OCI-LY1 (cell line): ENCODE measurements around the gene HS1BP3.

Source experiments
- H2AFZ ChIP-seq: fragments of 200-600 bp; sonication (generic), shearing (Covaris generic); 2 replicates; pipeline ENCODE4 v1.6.0; 2014; ENCODE audit warnings: antibody characterized with exemption, mild to moderate bottlenecking, low read length
- H3F3A ChIP-seq: fragments of 200-600 bp; sonication (generic), shearing (Covaris generic); 2 replicates; pipeline ENCODE4 v1.6.0; 2014; ENCODE audit warnings: mild to moderate bottlenecking, antibody characterized with exemption, low read length, moderate library complexity; ENCODE audit not compliant: insufficient read depth
- H3K27ac ChIP-seq: fragments of 200-600 bp; sonication (generic); 2 replicates; pipeline ENCODE4 v1.5.1; 2014; ENCODE audit warnings: low read length, mixed run types, mild to moderate bottlenecking, low read depth; ENCODE audit not compliant: poor library complexity, severe bottlenecking
- H3K27me3 ChIP-seq: fragments of 200-600 bp; sonication (generic); 2 replicates; pipeline ENCODE4 v1.6.0; 2014; ENCODE audit warnings: antibody characterized with exemption, mild to moderate bottlenecking, low read length, moderate library complexity; ENCODE audit not compliant: insufficient read depth
- H3K36me3 ChIP-seq: fragments of 200-600 bp; sonication (generic); 2 replicates; pipeline ENCODE4 v1.6.1; 2014; ENCODE audit warnings: mild to moderate bottlenecking, antibody characterized with exemption, low read length, moderate library complexity, mixed read lengths; ENCODE audit not compliant: insufficient read depth
- H3K4me1 ChIP-seq: fragments of 200-600 bp; sonication (generic); 2 replicates; pipeline ENCODE4 v1.5.1; 2014; ENCODE audit warnings: mild to moderate bottlenecking, low read length, moderate library complexity; ENCODE audit not compliant: insufficient read depth, severe bottlenecking
- H3K4me2 ChIP-seq: fragments of 200-600 bp; sonication (generic), shearing (Covaris generic); 2 replicates; pipeline ENCODE4 v1.6.1; 2014; ENCODE audit warnings: low read length
- H3K4me3 ChIP-seq: fragments of 200-600 bp; sonication (generic); 2 replicates; pipeline ENCODE4 v1.5.1; 2014; ENCODE audit warnings: low read length, low read depth, mild to moderate bottlenecking, mixed read lengths; ENCODE audit not compliant: poor library complexity, severe bottlenecking
- H3K79me2 ChIP-seq: fragments of 200-600 bp; shearing (Covaris generic); 2 replicates; pipeline ENCODE4 v1.6.1; 2016; ENCODE audit warnings: mixed run types, low read length, mixed read lengths; ENCODE audit not compliant: insufficient read depth
- H3K9ac ChIP-seq: fragments of 200-600 bp; sonication (generic), shearing (Covaris generic); 2 replicates; pipeline ENCODE4 v1.6.1; 2014; ENCODE audit warnings: mild to moderate bottlenecking, low read length, mixed read lengths
- H3K9me2 ChIP-seq: fragments of 200-600 bp; sonication (generic), shearing (Covaris generic); 2 replicates; pipeline ENCODE4 v1.6.1; 2014; ENCODE audit warnings: low read depth, mild to moderate bottlenecking, low read length, mixed read lengths
- H3K9me3 ChIP-seq: fragments of 200-600 bp; shearing (Covaris generic); 2 replicates; pipeline ENCODE4 v1.6.1; 2014; ENCODE audit warnings: low read length, mixed read lengths
- H4K20me1 ChIP-seq: fragments of 200-600 bp; sonication (generic), shearing (Covaris generic); 2 replicates; pipeline ENCODE4 v1.6.0; 2016; ENCODE audit warnings: mild to moderate bottlenecking, low read length; ENCODE audit not compliant: insufficient read depth
- EZH2 ChIP-seq: fragments of 200-600 bp; sonication (generic), shearing (Covaris generic); IDR thresholded peaks from 2 replicates; pipeline ENCODE4 v1.8.0; 2017; ENCODE audit warnings: borderline replicate concordance, mixed run types, mild to moderate bottlenecking, antibody characterized with exemption, low read length, moderate library complexity, mixed read lengths
- TF ChIP-seq, protein P1 (sequence below): fragments of 200-600 bp; sonication (generic), shearing (Covaris generic); IDR thresholded peaks from 2 replicates; pipeline ENCODE4 v1.5.1; 2017; ENCODE audit warnings: mild to moderate bottlenecking, antibody characterized with exemption, low read length, moderate library complexity, mixed read lengths

Gene HS1BP3

DNA sequence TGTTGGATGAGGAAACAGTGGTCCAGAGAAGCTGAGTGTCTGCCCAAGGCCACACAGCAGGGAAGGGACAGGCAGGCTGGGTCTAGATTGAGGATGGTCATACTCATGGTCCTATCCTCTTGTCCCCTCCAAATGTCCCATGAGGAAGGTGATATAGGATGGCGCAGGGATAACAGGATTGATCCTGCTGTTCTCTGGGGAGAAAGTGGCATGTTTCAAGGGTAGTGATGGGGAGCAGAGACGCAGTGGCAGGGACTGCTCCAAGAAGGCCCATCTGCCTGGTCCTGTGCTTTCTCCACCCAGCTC is 24.6 kb downstream of the HS1BP3 start:
- H3K4me1 ChIP-seq: no peaks in the 10 kb centered on the region
- no peak overlapping the region for H3K27ac ChIP-seq
- no peak overlapping the region for H2AFZ ChIP-seq
- H3K36me3 ChIP-seq: no peaks in the 10 kb centered on the region
- H3K79me2 ChIP-seq: no peaks in the 10 kb centered on the region
- no peak overlapping the region for H3K4me2 ChIP-seq
- no peak overlapping the region for H3K9ac ChIP-seq
- H3K27me3 ChIP-seq: no peaks in the 10 kb centered on the region
- TF ChIP-seq, protein P1, sequence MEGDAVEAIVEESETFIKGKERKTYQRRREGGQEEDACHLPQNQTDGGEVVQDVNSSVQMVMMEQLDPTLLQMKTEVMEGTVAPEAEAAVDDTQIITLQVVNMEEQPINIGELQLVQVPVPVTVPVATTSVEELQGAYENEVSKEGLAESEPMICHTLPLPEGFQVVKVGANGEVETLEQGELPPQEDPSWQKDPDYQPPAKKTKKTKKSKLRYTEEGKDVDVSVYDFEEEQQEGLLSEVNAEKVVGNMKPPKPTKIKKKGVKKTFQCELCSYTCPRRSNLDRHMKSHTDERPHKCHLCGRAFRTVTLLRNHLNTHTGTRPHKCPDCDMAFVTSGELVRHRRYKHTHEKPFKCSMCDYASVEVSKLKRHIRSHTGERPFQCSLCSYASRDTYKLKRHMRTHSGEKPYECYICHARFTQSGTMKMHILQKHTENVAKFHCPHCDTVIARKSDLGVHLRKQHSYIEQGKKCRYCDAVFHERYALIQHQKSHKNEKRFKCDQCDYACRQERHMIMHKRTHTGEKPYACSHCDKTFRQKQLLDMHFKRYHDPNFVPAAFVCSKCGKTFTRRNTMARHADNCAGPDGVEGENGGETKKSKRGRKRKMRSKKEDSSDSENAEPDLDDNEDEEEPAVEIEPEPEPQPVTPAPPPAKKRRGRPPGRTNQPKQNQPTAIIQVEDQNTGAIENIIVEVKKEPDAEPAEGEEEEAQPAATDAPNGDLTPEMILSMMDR: no peak
- TF ChIP-seq EZH2: no peak
- no peaks in the 10 kb centered on the region for H3K9me2 ChIP-seq
- peaks cover 2% of the 10 kb centered on the region; the same call in 1 of the 2 replicates for H4K20me1 ChIP-seq
- no peaks in the 10 kb centered on the region for H3F3A ChIP-seq
- no peak overlapping the region for H3K4me3 ChIP-seq
- no peaks in the 10 kb centered on the region for H3K9me3 ChIP-seq

DNA sequence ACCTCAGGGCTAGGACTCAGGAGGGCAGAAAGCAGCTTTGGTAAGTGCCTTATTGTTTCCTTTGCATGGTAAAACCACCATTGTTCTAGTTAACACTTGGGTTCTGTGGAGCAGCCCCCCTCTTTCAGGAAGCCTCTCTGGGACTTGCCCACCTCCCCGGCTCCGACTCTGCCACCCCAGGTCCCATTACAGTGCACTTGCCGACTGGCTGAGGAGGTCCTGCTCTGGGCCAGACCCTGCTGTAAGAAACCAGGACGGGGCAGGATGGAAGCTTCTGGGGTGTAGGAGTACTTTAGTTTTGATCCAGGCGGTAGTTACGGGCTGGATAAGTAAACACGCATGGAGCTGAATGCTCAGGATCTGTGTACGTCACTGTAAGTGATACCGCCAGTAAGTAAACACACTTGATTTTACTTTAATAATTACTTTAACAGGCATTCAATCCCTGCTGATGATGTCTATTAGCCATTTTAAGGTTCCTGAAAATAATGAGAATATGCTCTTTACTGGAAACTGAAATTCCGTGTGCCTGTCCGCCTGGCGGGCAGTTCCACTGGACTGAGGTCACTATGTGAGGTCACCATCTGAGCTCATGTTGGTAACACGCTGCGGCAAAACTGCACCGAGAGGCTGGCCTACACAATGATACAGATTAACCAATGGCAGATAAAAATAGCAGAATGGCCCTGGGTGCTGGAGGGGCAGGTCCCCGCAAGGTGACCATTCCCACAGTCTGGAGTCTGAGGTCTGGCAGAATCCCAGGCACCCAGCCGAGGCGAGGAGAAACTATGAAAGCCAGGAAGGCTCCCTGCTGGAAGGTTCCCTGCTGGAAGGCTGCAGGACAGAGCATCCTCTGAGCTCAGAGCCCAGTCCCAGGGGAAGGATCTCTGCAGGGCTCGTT is 25.2 kb downstream of the HS1BP3 start:
- Histone ChIP-seq H4K20me1 (peaks cover 2% of the 10 kb centered on the region; the same call in 1 of the 2 replicates), H3K4me2 (no peak overlapping the region), H3K4me1 (no peaks in the 10 kb centered on the region)

DNA sequence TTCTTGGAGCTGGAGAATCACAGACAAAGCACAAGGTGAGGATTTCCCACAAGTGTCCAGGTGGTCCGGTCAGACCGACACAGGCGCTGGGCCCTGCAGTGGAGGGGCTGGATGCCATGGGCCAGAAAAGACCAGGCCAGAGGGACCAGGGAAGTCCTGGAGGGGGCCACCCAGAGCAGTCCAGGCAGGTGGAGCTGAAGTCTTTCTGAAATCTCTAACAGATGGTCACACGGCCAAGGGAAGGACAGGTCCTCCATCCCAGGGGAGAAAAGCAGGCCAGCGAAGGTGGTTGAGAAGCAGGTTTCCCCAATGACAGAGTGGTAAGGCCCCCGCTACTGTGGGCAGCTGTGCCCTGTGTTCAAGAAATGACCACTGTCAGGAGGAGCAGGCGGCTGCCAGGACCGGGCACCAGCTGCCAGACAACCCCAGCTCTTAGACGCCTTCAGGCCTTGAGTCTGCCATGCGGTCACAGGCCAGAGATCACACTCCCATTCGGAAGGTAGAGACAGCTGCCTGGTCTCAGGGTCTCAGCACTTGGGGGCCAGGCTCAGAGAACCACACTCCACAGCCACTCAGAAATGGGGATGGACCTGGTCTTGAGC is 25.9 kb downstream of the HS1BP3 start:
- Histone ChIP-seq H3K27ac (no peak overlapping the region), H3K4me2 (no peak overlapping the region), H3F3A (no peaks in the 10 kb centered on the region), H2AFZ (no peak overlapping the region), H4K20me1 (no peaks in the 10 kb centered on the region), H3K27me3 (no peaks in the 10 kb centered on the region), H3K9me2 (no peaks in the 10 kb centered on the region), H3K4me1 (no peaks in the 10 kb centered on the region), H3K4me3 (no peak overlapping the region), H3K9me3 (no peaks in the 10 kb centered on the region), H3K36me3 (no peaks in the 10 kb centered on the region), H3K79me2 (no peaks in the 10 kb centered on the region), H3K9ac (no peak overlapping the region)
- no peak for TF ChIP-seq EZH2
- TF ChIP-seq, protein P1: no peak

More for the DNA sequence above, 25.2 kb downstream of the HS1BP3 start:
- no peaks in the 10 kb centered on the region for H3K27me3 ChIP-seq
- H3K4me3 ChIP-seq: no peak overlapping the region
- no peaks in the 10 kb centered on the region for H3F3A ChIP-seq
- no peak overlapping the region for H3K9ac ChIP-seq
- H3K9me3 ChIP-seq: no peaks in the 10 kb centered on the region
- no peak overlapping the region for H3K27ac ChIP-seq
- TF ChIP-seq, protein P1: no peak
- TF ChIP-seq EZH2: no peak
- H3K36me3 ChIP-seq: no peaks in the 10 kb centered on the region
- H2AFZ ChIP-seq: no peak overlapping the region
- no peaks in the 10 kb centered on the region for H3K9me2 ChIP-seq
- no peaks in the 10 kb centered on the region for H3K79me2 ChIP-seq
